ENCODE data around the gene RALGPS1.

DNA sequence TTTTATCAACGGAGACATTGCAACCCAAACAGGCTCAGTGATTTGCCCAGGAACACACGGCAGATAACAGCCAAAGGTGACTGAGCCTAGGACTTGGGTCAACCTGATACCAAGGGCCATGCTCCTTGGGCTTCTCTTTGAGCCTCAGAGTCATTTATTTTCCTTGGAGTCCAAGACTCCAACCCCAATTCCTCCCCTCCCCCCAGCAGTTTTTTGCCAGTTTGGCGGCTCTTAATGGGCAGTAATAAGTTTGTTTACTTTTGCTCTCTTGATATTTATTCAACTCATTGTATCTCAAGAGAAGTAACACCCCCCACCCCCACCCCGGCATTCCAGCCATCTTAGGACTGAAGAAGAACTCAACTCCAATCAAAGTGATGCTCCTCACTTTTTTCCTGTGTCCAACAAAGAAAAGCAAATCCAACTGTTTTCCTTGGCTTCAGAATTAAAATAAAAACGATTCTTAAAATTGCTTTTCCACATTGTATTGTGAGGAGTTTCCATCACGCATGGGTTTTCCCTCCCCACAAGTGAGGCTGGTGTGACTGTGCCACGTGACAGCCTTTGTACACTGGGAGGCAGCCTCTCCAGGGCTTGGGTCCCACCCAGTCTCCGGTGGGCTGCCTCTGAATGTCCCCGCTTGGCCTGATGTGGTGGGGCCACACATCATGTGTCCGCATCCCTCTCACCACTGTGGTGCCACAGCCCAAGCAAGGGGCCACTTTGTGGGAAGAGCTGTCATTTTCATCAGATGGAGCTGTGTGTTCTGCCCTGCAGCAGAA lies 198.8 kb downstream of the RALGPS1 start:
- TF ChIP-seq EED (CRISPR knock-in tag; IDR thresholded peaks at IDR 0.05), result no peak
- TF ChIP-seq CHCHD3 (CRISPR knock-in tag; IDR thresholded peaks at IDR 0.05), result no peak
- no peak for TF ChIP-seq EHMT2 (IDR thresholded peaks at IDR 0.05; ENCODE audit: borderline replicate concordance, low read depth, low read length)
- TF ChIP-seq ETV6 (CRISPR knock-in tag; conservative IDR thresholded peaks at IDR 0.05), result no peak
- TF ChIP-seq, protein P1, sequence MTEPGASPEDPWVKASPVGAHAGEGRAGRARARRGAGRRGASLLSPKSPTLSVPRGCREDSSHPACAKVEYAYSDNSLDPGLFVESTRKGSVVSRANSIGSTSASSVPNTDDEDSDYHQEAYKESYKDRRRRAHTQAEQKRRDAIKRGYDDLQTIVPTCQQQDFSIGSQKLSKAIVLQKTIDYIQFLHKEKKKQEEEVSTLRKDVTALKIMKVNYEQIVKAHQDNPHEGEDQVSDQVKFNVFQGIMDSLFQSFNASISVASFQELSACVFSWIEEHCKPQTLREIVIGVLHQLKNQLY (CRISPR knock-in tag; IDR thresholded peaks at IDR 0.05), result no peak
- TF ChIP-seq POLR2A (IDR thresholded peaks at IDR 0.05; ENCODE audit: insufficient read depth in 1 of 2, low read depth in 2 of 2, low read length in 2 of 2), result no peak

All from HepG2 (cell line).